GM18520 (cell line): ENCODE results near the gene CCDC178.
"Not testable (repeated sequence)": the region's sequence is repeated elsewhere in the genome, so short reads cannot be mapped to it uniquely, and the experiment has no call there.

Source experiments
- ATAC-seq: cut with Tn5 transposase; IDR thresholded peaks from one replicate; pipeline ENCODE4 v1.9.1; 2021; ENCODE audit not compliant: unreplicated experiment

The CCDC178 gene

GRCh38 chr18:33014060-33014796, 426.3 kb downstream of the CCDC178 start:
- no peak for ATAC-seq

GRCh38 chr18:33010149-33010548, 430.4 kb downstream of the CCDC178 start:
- no peak for ATAC-seq

GRCh38 chr18:32998921-32999320, 441.6 kb downstream of the CCDC178 start:
- no peak for ATAC-seq

- ATAC-seq = no peak
These were observed 442.2 kb downstream of the CCDC178 start for GRCh38 chr18:32998285-32998684.

- no peak for ATAC-seq
These were observed 456.8 kb downstream of the CCDC178 start for GRCh38 chr18:32983721-32984120.

- ATAC-seq = no peak
These were observed 459.6 kb downstream of the CCDC178 start for GRCh38 chr18:32980896-32981295.

GRCh38 chr18:32975501-32975900, 465.0 kb downstream of the CCDC178 start:
- no peak for ATAC-seq

- no peak for ATAC-seq
These were observed 465.4 kb downstream of the CCDC178 start for GRCh38 chr18:32975163-32975436.

GRCh38 chr18:32974421-32975162, 465.9 kb downstream of the CCDC178 start:
- no peak for ATAC-seq

- no peak for ATAC-seq
These were observed 472.3 kb downstream of the CCDC178 start for GRCh38 chr18:32968248-32968647.

- no peak for ATAC-seq
These were observed 474.4 kb downstream of the CCDC178 start for GRCh38 chr18:32966141-32966540.

GRCh38 chr18:32961538-32961937, 479.0 kb downstream of the CCDC178 start:
- ATAC-seq = no peak

- ATAC-seq = peak; percentile 96
These were observed 481.8 kb downstream of the CCDC178 start for GRCh38 chr18:32958746-32959145.

- ATAC-seq = no peak
These were observed 483.8 kb downstream of the CCDC178 start for GRCh38 chr18:32956591-32957315.

- not testable (repeated sequence) for ATAC-seq
These were observed 488.2 kb downstream of the CCDC178 start for GRCh38 chr18:32952318-32952717.

GRCh38 chr18:32937597-32937996, 502.9 kb downstream of the CCDC178 start:
- ATAC-seq = no peak

GRCh38 chr18:32937066-32937465, 503.5 kb downstream of the CCDC178 start:
- ATAC-seq = no peak

GRCh38 chr18:32934201-32934600, 506.3 kb downstream of the CCDC178 start:
- ATAC-seq = no peak

- ATAC-seq = peak; percentile 99
These were observed 509.7 kb downstream of the CCDC178 start for GRCh38 chr18:32930695-32931301.

GRCh38 chr18:32929213-32929612, 511.3 kb downstream of the CCDC178 start:
- ATAC-seq = no peak

- no peak for ATAC-seq
These were observed 517.5 kb downstream of the CCDC178 start for GRCh38 chr18:32922951-32923430.
